NCI-H1092 (cell line): Measurements from ENCODE around the gene CEP19.
"Not testable (repeated sequence)": the region's sequence is repeated elsewhere in the genome, so short reads cannot be mapped to it uniquely, and the experiment has no call there.

ENCODE experiments used
- DNase-seq: peaks from one replicate; lab custom pipeline; 2025; lab: John Stamatoyannopoulos, UW

Gene CEP19

GRCh38 chr3:196711838-196712513 is at the start of gene CEP19, which contains the start of gene PIGX:
TSS of gene CEP19 (minus strand) at chr3:196712250. CDS start at chr3:196708657, 3,593 bp downstream.
TSS of gene PIGX (plus strand) at chr3:196712377.
- peak; percentile 80 for DNase-seq

- DNase-seq = no peak
These were observed 46.1 kb upstream of the CEP19 start for GRCh38 chr3:196757876-196758739.

- DNase-seq = no peak
These were observed 44.7 kb upstream of the CEP19 start for GRCh38 chr3:196756732-196757131.

DNA sequence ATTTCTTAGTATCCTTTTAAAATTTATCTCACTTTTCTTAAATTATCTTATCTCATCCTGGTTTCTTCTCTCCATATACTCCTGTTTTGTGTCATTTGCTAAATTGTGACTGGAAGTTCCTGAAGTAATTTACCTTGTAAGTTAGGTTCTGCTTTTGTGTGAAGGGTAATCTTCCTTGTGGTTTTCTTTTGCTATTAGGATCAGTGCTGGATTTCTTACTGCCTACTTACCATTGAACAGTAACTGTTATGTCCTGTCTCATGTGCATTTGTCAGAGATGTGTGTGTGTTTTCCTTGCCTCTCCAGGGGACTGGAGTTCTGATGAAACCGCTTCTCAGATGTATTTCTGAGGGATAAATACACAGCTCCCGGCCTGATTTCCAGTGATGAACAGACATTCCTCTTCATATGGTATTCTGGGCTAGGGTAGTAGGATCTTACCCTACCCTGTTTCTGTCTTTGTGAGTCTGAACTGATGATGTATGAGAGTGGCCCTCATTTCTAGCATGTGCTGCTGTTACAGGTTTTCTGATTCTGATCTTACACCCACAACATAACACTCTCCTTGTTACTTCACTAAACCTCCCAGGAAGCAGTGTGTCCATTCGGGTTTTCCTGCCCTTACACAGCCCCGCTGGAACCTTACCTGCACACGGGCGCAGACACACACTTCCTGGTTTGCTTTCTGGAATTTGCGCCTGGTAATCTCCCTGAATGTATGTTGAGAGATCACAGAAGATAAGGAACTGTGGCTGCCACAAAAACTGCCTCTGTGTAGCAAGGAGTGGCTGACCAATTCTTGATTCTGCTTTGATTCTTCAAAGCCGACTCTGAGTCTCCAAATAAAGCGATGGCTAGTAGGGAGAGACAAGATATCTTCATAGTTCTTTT is 42.3 kb upstream of the CEP19 start:
- no peak for DNase-seq

GRCh38 chr3:196753201-196753600 is 41.2 kb upstream of the CEP19 start:
- DNase-seq = no peak

DNA sequence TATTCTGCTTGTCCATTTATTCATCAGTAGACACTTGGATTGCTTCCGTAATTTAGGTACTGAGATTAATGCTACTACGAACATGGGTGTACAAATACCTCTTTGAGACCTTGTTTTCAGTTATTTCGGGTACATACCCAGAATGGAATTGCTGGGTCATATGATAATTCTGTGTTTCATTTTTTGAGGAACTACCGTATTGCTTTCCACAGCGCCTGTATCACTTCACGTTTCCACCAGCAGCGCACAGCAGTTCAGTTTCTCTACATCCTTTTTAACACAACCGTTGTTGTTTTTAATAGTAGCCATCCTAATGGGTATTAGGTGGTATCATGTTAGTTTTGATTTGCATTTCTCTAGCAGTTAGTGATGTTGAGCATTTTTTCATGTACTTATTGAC is 37.1 kb upstream of the CEP19 start:
- no peak for DNase-seq

DNA sequence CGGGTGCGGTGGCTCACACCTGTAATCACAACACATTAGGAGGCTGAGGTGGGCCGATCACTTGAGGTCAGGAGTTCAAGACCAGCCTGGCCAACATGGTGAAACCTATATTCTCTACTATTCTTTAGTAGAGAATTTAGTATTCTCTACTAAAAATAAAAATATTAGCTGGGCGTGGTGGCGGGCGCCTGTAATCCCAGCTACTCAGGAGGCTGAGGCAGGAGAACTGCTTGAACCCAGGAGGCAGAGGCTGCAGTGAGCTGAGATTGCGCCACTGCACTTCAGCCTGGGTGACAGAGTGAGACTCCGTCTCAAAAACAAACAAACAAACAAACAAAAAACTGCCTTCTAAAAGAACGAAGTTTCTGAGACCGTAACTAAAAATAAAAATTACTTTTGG is 31.5 kb upstream of the CEP19 start:
- not testable (repeated sequence) for DNase-seq

DNA sequence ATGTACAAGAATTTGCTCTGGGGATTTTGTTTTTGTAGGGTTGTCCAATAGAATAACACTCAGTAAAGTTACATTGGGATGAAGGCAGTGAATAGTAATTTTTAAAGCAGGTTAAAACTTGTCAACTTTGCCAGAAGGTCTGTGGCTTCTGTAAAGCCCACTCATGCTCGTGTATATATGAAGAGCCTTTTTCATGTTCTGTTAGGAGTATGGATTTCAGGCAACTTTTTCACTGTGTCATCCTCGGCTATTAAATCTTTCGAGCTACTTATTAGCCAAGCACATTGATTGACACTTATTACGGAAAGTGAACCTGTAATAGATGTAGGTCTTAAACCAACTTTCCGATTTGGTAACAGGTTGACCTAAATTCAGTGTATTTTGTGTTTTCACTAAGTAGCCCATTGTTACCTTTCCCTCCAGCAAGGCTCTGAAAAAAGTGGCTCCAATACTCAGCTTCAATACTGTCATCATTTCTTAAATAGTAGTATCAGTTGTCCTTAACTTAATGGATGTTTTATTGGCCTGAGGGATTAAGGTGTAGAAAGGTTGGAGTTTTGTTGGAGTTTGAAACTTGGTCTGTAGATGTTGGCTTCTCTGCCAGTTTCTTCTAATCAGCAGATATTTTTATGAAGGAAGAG is 29.3 kb upstream of the CEP19 start:
- no peak for DNase-seq

GRCh38 chr3:196740481-196741248 is 28.6 kb upstream of the CEP19 start:
- DNase-seq = no peak

GRCh38 chr3:196739671-196740480 is 27.8 kb upstream of the CEP19 start, which contains the start of gene PAK2:
TSS of gene PAK2 (plus strand) at chr3:196739857. CDS start at chr3:196782647, 42,790 bp downstream.
- peak; percentile 75 for DNase-seq

DNA sequence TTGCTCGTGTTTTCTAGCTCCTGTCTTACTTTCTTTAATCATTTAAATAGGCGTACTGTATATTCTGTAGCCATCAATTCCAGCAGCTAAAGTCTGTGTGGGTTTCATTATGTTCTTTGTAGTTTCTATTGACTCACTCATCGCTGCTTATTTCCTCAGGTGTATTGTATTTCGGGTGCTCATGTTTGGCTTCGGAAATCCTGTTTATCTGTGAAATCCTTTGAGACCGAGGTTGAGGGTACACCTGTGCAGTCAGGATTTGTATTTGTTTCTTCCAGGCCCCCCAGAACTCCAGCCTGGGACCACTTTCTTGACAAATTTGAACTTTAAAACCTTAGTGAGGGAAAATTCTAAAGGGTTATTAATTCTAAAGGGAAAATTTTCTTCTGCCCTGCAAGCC is 25.6 kb upstream of the CEP19 start:
- no peak for DNase-seq

DNA sequence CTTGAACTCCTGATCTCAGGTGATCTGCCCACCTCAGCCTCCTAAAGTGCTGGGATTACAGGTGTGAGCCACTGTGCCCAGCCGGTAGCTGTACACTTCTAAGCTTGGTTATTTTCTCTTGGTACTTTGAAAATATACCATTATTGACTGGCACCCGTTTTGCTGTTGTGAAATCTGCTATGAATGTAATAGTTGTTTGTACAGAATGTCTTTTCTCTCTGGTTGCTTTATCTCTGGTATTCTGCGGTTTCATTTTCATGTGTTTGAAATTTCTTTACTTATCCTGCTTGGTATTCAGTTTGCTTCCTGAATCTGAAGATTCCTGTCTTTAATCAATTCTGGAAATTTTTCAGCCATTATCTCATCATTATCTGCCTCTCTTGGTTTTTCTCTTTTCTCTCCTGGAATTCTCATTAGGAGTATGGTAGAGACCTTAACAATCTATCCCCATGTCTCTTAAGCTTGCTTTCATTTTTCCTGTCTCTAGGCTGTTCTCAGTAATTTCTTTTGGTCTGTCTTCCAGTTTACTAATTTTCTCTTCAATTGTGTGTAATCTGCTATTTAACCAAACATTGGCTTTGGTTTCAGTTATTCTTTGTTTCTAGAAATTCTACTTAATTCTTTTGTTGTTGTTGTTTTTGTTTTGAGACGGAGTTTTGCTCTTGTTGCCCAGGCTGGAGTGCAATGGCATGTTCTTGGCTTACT is 24.8 kb upstream of the CEP19 start:
- DNase-seq = no peak

- DNase-seq = no peak
These were observed 23.7 kb upstream of the CEP19 start for GRCh38 chr3:196735751-196736150.

DNA sequence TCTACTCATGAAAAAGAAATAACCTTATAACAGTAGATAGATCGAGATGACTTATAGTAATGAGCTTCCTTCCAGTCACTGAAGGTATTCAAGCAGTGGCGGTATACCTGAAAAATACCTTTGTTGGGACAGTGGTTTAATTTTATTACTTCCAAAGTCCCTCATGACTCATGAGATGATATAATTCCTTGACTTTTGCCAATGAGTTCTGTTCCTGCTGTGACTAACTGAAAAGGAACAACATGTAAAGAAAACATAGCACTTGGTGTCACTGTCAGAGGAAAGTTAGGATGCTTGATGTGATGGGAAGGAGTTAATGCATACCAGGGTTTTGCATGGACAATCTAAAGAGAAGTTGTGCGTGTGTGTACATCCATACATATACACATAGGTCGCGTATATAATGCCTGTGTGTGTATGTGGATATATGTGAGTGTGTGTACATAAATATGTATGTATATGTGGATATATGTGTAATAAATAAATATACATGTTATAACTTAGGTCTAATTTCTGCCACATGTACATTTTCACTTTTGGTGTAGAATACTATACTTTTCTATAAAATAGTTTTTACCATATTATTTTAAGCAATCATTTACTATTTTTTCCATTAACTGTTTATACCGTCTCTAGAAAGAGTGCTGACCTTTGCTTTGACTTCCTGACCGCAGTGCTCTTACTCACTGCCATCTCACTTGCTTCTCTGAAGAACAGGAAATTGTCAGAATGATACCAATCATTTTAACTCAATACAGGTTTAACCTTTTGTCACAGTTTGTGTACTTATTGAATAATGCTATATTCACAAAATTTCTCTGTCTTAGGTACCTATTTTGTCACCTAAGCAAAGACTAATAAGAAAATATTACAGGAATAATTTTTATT is 15.0 kb upstream of the CEP19 start:
- no peak for DNase-seq

- no peak for DNase-seq
These were observed 9.0 kb upstream of the CEP19 start for GRCh38 chr3:196721097-196721496.

DNA sequence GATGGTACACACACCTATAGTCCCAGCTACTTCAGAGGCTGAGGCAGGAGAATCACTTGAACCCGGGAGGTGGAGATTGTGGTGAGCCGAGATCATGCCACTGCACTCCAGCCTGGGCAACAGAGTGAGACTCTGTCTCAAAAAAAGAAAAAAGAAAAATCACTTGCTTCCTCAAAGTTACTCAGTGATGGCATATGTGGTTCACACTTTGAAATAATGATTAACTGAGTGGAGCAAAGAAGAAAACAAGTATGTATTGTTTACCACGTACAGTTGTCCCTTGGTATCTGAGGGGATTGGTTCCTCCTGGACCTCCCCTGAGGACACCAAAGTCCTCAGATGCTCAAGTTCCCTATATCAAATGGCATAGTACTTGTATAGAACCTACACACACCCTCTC is 5.1 kb upstream of the CEP19 start:
- not testable (repeated sequence) for DNase-seq

GRCh38 chr3:196712514-196713413 is 714 bp upstream of the CEP19 start:
- DNase-seq = peak; percentile 41
